ENCODE measurements around the gene INKA2.

DNA sequence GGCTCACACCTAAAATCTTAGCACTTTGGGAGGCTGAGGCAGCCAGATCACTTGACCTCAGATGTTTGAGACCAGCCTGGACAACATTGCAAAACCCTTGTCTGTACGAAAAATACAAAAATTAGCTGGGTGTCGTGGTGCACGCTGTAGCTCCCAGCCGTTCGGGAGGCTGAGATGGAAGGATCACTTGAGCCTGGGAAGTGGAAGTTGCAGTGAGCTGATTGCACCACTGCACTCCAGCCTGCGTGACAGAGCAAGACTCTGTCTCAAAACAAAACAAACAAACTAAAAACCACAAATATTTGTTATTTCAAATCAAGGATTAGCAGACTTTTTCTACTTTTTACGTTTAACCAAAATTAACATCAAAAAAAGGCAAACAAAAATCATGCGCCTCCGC is 31.3 kb downstream of the INKA2 start:
- TF ChIP-seq, protein P1, sequence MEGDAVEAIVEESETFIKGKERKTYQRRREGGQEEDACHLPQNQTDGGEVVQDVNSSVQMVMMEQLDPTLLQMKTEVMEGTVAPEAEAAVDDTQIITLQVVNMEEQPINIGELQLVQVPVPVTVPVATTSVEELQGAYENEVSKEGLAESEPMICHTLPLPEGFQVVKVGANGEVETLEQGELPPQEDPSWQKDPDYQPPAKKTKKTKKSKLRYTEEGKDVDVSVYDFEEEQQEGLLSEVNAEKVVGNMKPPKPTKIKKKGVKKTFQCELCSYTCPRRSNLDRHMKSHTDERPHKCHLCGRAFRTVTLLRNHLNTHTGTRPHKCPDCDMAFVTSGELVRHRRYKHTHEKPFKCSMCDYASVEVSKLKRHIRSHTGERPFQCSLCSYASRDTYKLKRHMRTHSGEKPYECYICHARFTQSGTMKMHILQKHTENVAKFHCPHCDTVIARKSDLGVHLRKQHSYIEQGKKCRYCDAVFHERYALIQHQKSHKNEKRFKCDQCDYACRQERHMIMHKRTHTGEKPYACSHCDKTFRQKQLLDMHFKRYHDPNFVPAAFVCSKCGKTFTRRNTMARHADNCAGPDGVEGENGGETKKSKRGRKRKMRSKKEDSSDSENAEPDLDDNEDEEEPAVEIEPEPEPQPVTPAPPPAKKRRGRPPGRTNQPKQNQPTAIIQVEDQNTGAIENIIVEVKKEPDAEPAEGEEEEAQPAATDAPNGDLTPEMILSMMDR (IDR thresholded peaks at IDR 0.05): no peak
- no peak for TF ChIP-seq POLR2AphosphoS5 (IDR thresholded peaks at IDR 0.05)
